Lower leg skin (tissue), 4 donors: ENCODE results near the gene CADPS2. TPM values are rescaled to one million over a fixed set of nuclear protein-coding genes. Genes with fewer than 3 reads are reported as not detected.

Source experiments
- DNase-seq, 2 donors: peaks; one replicate each; pipeline ENCODE4 v3.0.0-alpha.2; 2019; ENCODE audit warnings: low spot score in 2 of 2
- H3K4me3 ChIP-seq: fragments of 200-600 bp; sonication (generic); 2 replicates; pipeline ENCODE4 v1.5.1; 2017; ENCODE audit warnings: mild to moderate bottlenecking, low read depth; ENCODE audit not compliant: poor library complexity, severe bottlenecking
- CTCF ChIP-seq, 3 donors: fragments of 450-650 bp; IDR thresholded peaks; one replicate each; pipeline ENCODE4 v1.5.1; 2016; ENCODE audit warnings: antibody characterized with exemption in 3 of 3, mild to moderate bottlenecking in 3 of 3, moderate library complexity in 2 of 3
- POLR2A ChIP-seq, 2 donors: fragments of 450-650 bp; IDR thresholded peaks; one replicate each; pipeline ENCODE4 v1.6.1; 2016 to 2017; ENCODE audit warnings: antibody characterized with exemption in 2 of 2, mild to moderate bottlenecking in 1 of 2, moderate library complexity in 1 of 2
- WGBS, 2 donors: methylation state at CpG; one replicate each; pipeline ENCODE4 v1.1.5; 2018; 5-methylcytosine and 5-hydroxymethylcytosine counted together
- intact Hi-C: fragments of 100-400 bp; cut with DNase I; formaldehyde crosslinking; loops from one replicate; pipeline ENCODE4 v1.15.0; 2023; ENCODE audit warnings: low total_unique reads
- total RNA-seq, 4 donors: library from RNA; depleted of rRNA; stranded (reverse); fragments of >200 nt; gene quantifications; one replicate each; pipeline ENCODE4 v1.1.0, GENCODE V29; 2016

CADPS2 gene
- total RNA-seq, 4 donors from 2014 or later: 4.1 to 11.6 (median 6.5) TPM

- H3K4me3 ChIP-seq: no peak overlapping the region
- TF ChIP-seq CTCF (IDR thresholded peaks at IDR 0.05): no peak
- no peak for TF ChIP-seq POLR2A (IDR thresholded peaks at IDR 0.05)
- intact Hi-C loops: no loop called here
- WGBS, 2 donors: 83 to 94% methylated on average over 1 of the region's 1 CpG
- no peak for DNase-seq
Measured at GRCh38 chr7:122413339-122413738, 472.9 kb downstream of the CADPS2 start.

- H3K4me3 ChIP-seq: no peak overlapping the region
- WGBS, 2 donors: 81 to 97% methylated on average over 1 of the region's 1 CpG
- TF ChIP-seq POLR2A (IDR thresholded peaks at IDR 0.05) (no peak), CTCF (IDR thresholded peaks at IDR 0.05) (no peak)
- no peak for DNase-seq
- intact Hi-C loops: no loop called here
Measured at GRCh38 chr7:122412883-122413282, 473.4 kb downstream of the CADPS2 start.

- DNase-seq: no peak
- TF ChIP-seq CTCF (IDR thresholded peaks at IDR 0.05) (no peak), POLR2A (IDR thresholded peaks at IDR 0.05) (no peak)
- no peak overlapping the region for H3K4me3 ChIP-seq
- intact Hi-C loops: no loop called here
- WGBS, 2 donors: 75 to 80% methylated on average over 6 of the region's 6 CpGs
Measured at GRCh38 chr7:122412441-122412840, 473.8 kb downstream of the CADPS2 start.

- WGBS, 2 donors: 81 to 91% methylated on average over 6 of the region's 6 CpGs
- no peak overlapping the region for H3K4me3 ChIP-seq
- TF ChIP-seq POLR2A (IDR thresholded peaks at IDR 0.05) (no peak), CTCF (IDR thresholded peaks at IDR 0.05) (no peak)
- intact Hi-C loops: no loop called here
- no peak for DNase-seq
Measured at GRCh38 chr7:122407195-122407594, 479.1 kb downstream of the CADPS2 start.

- WGBS, 2 donors: 96 to 100% methylated on average over 1 of the region's 1 CpG
- no peak overlapping the region for H3K4me3 ChIP-seq
- no peak for TF ChIP-seq POLR2A (IDR thresholded peaks at IDR 0.05)
- TF ChIP-seq CTCF (IDR thresholded peaks at IDR 0.05): no peak
Measured at GRCh38 chr7:122403113-122403512, 483.1 kb downstream of the CADPS2 start.

GRCh38 chr7:122402235-122402634 is 484.0 kb downstream of the CADPS2 start:
- intact Hi-C loops: loop anchor here (5.0 kb wide), 1 partner anchor 1970 kb away; no protein-coding TSS in a partner anchor
- WGBS, 2 donors: 55 to 59% methylated on average over 4 of the region's 4 CpGs
- no peak overlapping the region for H3K4me3 ChIP-seq
- TF ChIP-seq CTCF (IDR thresholded peaks at IDR 0.05): no peak
- no peak for DNase-seq

More at GRCh38 chr7:122403113-122403512, 483.1 kb downstream of the CADPS2 start:
- no peak for DNase-seq
- intact Hi-C loops: loop anchor here (5.0 kb wide), 1 partner anchor 1971 kb away; no protein-coding TSS in a partner anchor
